NCI-H1092 (cell line): ENCODE measurements around the gene SZRD1.

ENCODE experiments used
- DNase-seq: peaks from one replicate; lab custom pipeline; 2025; lab: John Stamatoyannopoulos, UW

Gene SZRD1

GRCh38 chr1:16397120-16397519, 30.1 kb downstream of the SZRD1 start:
- no peak for DNase-seq

DNA sequence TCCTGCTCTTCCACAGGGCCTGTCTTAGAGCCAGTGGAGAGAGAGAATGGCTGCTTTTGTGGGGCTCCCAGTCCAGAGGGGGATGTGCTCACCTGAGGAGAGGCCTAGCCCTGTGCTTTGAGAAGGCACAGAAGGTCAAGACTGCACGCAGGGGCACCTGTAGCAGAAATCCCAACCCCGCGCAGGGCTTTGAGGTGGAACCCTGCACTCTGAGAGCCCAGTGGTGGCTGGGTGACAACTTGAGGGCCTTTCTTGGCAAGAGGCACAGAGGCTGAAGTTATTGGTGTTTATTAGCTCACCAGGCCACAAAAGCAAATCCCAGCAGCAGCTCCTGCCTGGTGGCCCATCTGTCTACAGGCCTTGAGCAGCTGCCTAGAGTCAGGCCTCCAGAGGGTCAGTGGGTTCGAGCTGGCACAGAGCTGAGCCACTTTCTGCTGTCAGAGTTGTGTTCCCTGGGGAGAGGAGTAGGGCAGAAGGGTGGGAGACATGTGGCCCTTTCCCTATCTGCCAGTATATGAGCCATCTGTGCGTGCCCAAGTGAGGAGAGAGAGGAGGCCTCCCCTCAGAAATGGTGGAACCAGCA, 31.4 kb downstream of the SZRD1 start:
- no peak for DNase-seq

DNA sequence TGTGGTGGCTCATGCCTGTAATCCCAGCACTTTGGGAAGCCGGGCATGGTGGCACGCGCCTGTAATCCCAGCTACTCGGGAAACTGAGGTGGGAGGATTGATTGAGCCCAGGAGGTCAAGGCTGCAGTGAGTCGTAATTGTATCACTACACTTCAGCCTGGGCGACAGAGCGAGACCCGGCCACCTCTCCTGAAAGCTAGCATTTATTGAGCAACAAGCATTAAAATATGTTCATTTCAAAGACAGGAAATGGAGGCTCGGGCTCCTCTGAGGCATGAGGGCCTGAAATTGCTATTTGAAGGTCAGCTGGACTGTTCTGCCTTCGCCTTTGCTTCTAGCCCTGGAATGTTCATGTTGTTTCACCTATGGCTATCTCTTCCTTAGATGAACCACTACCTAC, 35.7 kb downstream of the SZRD1 start:
- no peak for DNase-seq

GRCh38 chr1:16405441-16405840, 38.4 kb downstream of the SZRD1 start:
- no peak for DNase-seq

DNA sequence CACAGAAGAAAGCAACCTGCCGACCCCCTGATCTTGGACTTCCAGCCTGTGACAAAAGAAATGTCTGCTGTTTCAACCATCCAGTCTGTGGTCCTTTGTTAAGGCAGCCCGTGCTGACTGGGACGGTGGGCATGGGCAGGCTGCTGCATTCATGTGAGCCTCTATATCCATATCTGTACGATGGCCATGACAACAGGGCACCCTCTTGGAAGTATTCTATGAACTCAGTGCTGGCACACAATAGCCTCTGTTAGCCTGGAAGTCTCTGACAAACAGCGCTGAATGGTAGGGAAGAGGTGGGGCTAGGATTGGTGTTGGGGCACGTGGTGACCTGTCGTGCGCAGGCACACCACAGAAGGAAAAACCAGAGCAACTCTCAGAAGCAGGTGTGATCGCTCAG, 39.8 kb downstream of the SZRD1 start:
- DNase-seq = no peak

- no peak for DNase-seq
Measured at GRCh38 chr1:16409536-16410152, 42.6 kb downstream of the SZRD1 start.

GRCh38 chr1:16410803-16411202, 43.8 kb downstream of the SZRD1 start:
- DNase-seq = no peak

GRCh38 chr1:16413191-16413590, 46.1 kb downstream of the SZRD1 start:
- no peak for DNase-seq

DNA sequence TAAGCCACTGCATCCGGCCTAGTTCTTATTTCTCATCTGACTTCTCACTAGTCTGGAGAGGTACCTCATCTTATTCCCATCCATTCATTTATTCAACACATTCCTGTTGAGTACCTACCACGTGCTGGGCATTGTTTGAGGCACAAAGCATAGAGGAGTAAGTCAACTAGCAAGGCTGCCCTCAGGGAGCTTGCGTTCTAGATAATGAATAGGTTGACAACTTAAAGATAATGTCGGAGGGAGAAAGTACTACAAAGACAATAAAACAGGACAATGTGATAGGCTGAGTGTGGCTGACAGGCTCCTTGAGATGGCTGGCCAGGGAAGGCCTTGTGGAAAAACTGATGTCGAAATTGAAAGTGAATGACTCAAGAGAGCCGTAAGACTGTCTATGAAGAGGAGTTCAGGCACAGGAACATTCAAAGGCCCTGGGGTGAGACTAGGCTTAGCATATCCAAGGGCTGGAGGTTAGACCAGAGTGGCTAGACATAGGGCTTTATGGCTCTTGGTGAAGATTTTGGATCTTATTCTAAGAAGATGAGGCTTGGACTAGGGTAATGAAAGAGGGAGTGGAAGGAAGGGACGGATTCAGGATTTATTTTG, 51.9 kb downstream of the SZRD1 start:
- no peak for DNase-seq

- DNase-seq = no peak
Measured at GRCh38 chr1:16420424-16421118, 53.5 kb downstream of the SZRD1 start.

- DNase-seq = no peak
Measured at GRCh38 chr1:16421201-16421600, 54.2 kb downstream of the SZRD1 start.

GRCh38 chr1:16422041-16422440, 55.0 kb downstream of the SZRD1 start:
- no peak for DNase-seq

DNA sequence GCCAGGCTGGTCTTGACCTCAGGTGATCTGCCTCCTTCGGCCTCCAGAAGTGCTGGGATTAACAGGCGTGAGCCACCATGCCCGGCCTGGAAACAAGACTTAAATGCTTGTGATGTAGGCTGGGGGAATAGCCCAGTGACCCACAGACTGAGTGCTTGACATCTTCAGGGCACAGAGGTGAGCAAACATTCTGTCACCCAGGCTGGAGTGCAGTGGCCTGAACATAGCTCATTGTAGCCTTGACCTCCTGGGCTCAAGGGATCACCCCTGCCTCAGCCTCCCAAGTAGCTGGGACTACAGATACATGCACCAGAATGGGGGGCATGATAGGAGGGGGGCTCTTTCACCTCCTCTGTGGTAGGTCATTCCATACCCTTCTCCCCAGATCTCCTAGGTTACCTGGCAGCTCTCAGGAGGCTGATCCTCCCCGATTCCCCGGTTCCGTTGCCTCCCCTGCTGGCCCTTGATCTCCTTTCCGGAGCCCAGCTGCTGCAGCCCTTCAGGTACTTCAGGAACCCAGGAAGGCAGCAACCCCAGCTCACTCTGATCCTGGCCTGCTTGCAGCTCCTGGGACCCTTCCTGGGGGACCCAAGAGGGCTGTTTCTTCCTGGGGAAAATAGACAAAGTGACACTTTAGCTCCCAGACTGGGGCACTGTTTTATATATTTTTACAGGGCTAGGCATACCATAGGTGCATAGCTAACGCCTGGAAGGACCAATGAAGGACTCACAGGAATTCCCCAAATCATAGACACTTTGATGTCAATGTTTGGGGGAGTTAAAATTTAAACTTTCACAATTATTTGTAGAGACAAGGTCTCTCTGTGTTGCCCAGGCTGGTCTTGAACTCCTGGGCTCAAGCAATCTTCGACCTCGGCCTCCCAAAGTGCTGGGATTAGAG, 58.3 kb downstream of the SZRD1 start:
- DNase-seq = no peak

DNA sequence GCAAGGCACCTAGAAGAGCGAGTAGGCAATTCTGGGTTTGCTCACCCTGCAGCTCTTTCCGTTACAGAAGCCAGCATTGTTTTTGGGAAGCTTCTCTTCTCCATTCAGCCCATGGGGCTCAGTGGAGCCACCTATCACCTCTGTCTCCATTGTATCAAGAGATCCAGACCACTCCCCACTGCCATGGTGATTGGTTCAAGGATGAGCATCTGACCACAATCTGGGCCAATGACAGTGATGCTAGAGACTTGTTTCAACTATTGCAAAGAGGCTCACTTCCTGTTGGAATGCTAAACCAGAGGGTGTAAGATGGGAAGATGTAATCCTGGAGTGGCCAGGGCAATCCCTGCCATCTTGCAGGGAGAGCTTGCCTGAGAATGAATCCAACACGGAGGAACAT, 63.6 kb downstream of the SZRD1 start:
- no peak for DNase-seq

GRCh38 chr1:16433030-16433429, 66.0 kb downstream of the SZRD1 start:
- no peak for DNase-seq

DNA sequence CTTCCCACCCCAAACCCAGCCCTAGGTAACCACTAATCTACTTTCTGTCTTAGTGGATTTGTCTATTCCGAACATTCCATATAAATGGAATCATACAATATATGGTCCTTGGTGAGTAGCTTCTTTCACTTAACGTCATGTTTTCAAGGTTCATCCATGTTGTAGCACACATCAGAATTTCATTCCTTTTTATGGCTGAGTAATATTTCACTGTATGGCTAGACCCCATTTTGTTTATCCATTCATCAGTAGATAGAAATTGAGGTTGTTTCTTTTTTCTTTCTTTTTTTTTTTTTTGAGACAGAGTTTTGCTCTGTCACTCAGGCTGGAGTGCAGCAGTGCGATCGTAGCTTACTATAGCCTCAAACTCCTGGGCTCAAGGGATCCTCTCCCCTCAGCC, 67.0 kb downstream of the SZRD1 start:
- no peak for DNase-seq

GRCh38 chr1:16434501-16434900, 67.5 kb downstream of the SZRD1 start:
- DNase-seq = no peak

GRCh38 chr1:16436946-16437474, 70.0 kb downstream of the SZRD1 start, which contains the start of gene SPATA21:
Gene SPATA21 (minus strand): TSS chr1:16437424. CDS start chr1:16431371, 6,053 bp downstream.
- no peak for DNase-seq

- DNase-seq = no peak
Measured at GRCh38 chr1:16438516-16438915, 71.5 kb downstream of the SZRD1 start.

- DNase-seq = no peak
Measured at GRCh38 chr1:16438924-16439323, 71.9 kb downstream of the SZRD1 start.

GRCh38 chr1:16440131-16440469, 73.1 kb downstream of the SZRD1 start:
- no peak for DNase-seq
